ENCODE data around the gene SPEG.

SPEG gene

GRCh38 chr2:219465659-219466561 lies 31.3 kb downstream of the SPEG start:
- DNase-seq, result no peak

GRCh38 chr2:219466816-219467735 lies 32.4 kb downstream of the SPEG start:
- DNase-seq, result no peak

- no peak for DNase-seq
These were observed 33.1 kb downstream of the SPEG start for GRCh38 chr2:219467736-219468075.

GRCh38 chr2:219468410-219469185 lies 34.0 kb downstream of the SPEG start:
- no peak for DNase-seq

GRCh38 chr2:219469186-219469724 lies 34.6 kb downstream of the SPEG start:
- DNase-seq, result peak; percentile 62

- no peak for DNase-seq
These were observed 35.8 kb downstream of the SPEG start for GRCh38 chr2:219470429-219470828.

- no peak for DNase-seq
These were observed 37.1 kb downstream of the SPEG start for GRCh38 chr2:219471476-219472371.

GRCh38 chr2:219472629-219473187 lies 38.1 kb downstream of the SPEG start:
- DNase-seq, result no peak

- DNase-seq, result no peak
These were observed 38.9 kb downstream of the SPEG start for GRCh38 chr2:219473511-219473910.

GRCh38 chr2:219474285-219475060 lies 39.8 kb downstream of the SPEG start:
- no peak for DNase-seq

GRCh38 chr2:219475278-219475677 lies 40.6 kb downstream of the SPEG start:
- DNase-seq, result no peak

- DNase-seq, result peak; percentile 70
These were observed 41.3 kb downstream of the SPEG start for GRCh38 chr2:219475697-219476651.

- no peak for DNase-seq
These were observed 42.1 kb downstream of the SPEG start for GRCh38 chr2:219476652-219477151.

- no peak for DNase-seq
These were observed 42.5 kb downstream of the SPEG start for GRCh38 chr2:219477179-219477578.

GRCh38 chr2:219477815-219478214 lies 43.2 kb downstream of the SPEG start:
- no peak for DNase-seq

GRCh38 chr2:219478916-219479315 lies 44.3 kb downstream of the SPEG start:
- DNase-seq, result no peak

GRCh38 chr2:219480004-219480403 lies 45.4 kb downstream of the SPEG start:
- no peak for DNase-seq

- no peak for DNase-seq
These were observed 48.2 kb downstream of the SPEG start for GRCh38 chr2:219482674-219483405.
